HPDE6-E6E7 (cell line): ENCODE measurements around the gene KIRREL3.

Source experiments
- DNase-seq: peaks from one replicate; pipeline ENCODE4 v3.0.0; 2011; ENCODE audit warnings: missing footprints; ENCODE audit errors: extremely low spot score

KIRREL3 gene

DNA sequence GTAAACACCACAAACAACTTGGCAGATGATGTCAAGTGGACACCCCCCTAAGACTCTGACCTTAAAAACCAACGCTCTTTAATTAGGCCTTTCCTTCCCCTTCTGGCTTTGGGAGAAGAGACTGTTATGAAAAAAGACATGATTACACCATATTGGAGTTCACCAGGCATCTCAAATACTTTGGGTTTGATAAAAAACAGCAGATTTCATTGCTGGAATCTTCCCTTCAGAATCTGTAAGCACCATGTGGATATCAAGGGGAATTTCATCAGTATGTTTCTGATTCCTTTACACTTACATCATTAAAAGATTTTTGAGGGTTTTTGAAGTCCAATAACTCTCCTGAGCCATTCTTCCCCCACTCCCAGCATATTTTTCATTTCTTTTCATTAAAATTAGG is 85.6 kb downstream of the KIRREL3 start:
- no peak for DNase-seq

DNA sequence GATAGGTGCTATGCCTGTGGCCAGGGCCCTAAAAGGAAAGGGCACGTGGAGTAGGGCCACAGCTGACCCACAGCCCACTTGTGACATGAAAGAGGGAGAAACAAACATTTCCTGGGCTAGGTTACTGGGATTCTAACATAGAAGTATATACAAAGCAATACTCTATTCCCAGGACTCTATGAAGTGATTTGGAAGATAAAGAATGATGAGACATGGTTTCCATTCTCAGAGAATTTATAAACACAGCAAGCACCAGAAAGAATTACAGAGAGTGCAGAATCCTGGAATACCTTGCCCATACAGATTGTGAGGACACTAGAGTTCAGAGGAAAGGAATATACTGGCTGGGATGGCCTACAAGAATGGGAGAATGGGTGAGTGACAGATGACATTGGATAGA is 86.4 kb downstream of the KIRREL3 start:
- DNase-seq = no peak

DNA sequence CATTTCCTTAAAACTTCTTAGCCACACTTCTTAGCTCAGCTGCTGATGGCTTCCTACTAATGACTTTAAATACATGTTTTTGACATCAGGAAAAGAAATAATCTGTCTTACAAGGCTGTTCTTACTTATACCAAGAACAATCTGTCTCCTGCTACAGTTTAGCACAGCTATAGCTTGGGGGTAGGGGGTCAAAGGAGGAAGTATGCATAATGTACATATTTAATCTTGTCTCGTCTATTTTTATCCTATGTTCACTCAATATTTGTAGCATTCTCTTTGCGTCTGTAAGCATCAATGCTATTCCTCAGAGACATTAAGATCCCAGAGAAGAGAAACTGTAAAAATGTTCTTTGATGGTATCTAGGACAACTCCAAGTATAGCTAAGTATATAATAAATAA is 96.0 kb downstream of the KIRREL3 start:
- no peak for DNase-seq

DNA sequence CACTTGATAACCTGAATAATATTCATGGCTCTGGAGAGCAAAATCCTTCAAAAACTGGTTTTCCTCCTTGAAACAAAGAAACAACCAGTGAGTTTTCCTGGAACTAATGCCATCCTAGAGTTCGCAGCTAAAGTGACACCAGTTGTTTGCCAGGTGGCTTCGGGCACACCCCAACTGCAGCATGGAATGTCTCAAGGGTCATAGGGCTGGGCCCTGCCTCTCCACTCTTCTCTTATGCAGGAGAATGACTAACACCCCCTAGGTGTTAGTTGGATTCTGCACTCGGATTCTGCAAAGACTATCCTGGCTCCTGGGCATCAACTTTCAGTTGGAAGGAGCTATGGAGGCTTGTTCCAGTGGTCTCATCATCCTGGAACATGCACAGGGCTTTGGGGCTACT is 98.8 kb downstream of the KIRREL3 start:
- DNase-seq = no peak

DNA sequence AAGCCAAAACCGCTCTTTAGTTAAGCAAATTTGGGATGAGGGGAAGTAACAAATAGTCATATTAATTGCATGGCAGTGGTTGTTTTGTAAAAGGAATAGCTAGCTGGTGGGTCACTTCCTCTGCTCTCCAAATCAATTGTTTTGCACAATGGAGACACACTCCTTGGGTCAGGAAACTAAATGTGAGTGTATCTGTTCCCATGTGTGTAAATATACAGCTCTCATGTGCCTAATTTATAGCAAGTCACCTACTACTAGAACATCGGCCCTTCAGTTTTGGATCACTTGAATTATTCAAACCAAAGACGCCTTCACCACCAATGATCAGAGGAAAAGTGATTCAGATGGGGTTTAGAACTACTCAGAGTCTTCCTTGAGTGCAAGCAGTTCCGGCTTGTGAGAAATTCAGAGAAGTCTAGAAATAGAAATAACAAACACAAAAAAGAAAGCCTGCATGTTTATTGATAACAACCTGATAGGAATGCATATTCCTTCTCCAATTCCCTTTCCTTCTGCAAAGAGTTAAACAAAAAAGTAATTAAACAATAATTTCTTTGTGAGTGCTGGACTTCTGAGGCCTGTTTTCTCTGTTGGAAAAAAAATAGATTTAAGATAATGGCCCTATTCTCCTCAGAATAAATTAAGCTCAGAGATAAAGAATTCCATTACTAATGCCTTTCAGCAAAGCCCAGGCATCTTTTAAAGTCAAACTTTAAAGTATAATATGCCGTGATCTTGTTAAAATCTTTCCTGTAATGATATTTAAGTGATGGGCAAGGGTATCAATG is 100.4 kb downstream of the KIRREL3 start:
- no peak for DNase-seq

DNA sequence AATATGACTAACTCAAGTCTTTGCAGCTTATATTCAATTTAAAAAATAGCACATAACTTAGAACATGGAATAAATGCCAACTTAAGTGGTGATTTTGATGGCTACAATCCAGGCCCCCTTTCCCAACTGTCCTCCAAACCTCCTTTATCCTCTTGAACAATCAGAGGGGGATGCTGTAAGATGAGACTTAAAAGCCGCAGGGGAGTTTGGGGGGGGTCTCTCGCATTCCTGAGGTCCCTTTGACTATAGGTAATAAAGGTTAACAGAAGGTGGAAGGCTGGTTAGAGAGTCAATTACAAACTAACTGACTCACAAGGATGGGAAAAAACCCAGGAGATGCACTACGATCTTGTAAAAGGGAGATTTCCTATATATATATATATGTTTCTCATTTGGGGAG is 101.8 kb downstream of the KIRREL3 start:
- DNase-seq = no peak

DNA sequence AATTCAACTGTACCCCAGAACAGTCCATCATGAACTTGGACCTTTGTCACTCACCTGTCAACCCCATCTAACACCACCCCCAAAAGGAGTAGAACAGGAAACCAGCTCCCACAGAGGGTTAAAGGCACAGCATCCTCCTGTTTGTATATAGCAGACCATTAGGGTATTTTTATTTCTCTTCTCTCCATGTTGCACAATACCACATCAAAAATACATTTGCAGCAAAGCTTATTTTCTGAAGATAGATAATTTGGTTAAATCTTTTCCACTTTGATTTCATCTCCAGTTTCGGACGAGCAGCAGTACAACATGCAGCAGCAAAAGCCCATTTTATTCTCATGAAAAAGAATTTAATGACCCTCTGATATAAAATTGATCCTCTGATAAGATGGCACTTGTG is 103.1 kb downstream of the KIRREL3 start:
- no peak for DNase-seq

DNA sequence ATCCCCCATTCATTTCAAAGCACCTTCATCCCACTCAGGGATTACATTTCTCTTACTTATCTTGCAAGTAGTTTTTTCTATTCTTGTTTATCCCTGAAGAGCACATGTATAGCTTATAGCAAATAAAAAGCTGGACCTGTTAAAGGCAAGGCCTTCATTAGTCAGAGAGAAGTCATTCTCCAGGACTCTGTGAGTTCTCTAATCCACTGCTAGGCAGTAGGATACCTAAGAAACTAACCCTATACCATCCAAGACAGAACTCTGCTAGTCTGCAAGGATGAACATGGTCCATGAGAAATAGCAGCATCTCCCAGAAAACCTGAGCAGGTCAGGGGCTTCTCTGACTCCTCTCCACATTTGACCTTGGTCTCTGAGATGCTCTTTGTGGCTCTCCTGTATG is 104.5 kb downstream of the KIRREL3 start:
- no peak for DNase-seq

DNA sequence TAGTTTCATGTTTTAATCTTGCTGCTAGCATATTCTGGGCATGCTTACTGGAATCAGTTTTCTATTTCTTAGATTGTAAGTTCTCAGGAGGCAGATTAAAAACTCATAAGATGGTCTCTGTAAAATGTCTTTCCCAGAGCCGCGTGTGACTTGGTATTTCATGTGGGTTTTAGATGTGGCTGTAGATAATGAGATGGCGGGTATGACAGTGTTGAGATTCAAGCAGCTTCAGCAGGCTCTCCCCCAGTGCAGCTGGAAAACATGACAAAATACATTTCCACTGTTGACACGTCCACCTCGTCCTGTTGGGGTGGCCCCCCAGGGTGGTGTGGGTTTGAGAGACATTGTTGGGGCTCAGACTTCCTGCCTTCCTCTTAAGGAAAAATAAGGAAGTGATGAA is 106.8 kb downstream of the KIRREL3 start:
- DNase-seq = no peak

DNA sequence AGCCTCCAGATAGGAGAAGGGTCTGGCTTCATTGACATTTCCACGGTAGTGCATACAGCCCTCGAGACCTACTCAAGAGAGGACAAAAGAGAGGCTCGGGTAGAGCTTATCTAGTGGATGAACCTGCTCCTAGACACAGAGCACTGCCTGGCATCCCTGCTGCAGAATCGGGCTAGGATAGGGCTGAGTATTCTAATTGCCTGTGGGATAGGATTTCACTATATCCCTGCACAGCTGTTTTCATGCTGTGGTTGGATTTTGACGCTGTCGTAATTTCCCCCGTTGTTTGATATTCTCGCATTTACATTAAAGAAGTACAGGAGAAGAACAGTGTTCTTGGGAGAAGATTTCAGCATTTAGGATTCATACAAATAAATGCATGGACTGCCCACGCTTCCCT is 107.8 kb downstream of the KIRREL3 start:
- no peak for DNase-seq

DNA sequence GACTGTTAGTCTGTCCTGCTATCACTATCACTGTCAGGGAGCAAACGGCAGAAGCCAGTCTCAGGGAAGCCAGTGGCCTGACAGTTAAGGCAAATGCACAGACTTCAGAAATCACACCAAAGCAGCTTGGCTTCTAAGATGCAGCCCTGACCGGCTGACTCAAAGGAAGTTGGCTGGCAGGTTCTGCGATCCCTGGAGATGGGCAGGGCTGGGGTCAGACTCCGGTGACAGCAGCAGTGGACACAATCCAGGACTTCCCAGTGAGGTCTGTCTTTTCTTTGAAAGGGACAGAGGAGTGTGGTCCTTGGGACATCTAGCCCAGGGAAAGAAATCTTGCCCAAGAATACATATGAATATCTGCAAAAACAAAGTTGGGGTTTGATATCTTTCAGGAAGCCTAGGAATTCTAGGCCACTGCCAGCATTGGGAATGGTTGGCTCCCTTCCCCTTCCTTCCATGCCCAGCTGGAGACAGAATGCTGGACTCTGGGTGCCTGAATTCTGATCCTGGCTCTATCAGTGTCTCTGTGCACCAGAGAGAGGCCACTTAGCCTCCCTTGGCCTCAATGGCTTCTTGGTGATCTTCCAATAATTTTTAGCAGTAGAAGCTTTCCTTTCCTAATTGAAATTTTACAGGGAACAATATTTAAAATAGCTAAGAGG is 108.9 kb downstream of the KIRREL3 start:
- no peak for DNase-seq

DNA sequence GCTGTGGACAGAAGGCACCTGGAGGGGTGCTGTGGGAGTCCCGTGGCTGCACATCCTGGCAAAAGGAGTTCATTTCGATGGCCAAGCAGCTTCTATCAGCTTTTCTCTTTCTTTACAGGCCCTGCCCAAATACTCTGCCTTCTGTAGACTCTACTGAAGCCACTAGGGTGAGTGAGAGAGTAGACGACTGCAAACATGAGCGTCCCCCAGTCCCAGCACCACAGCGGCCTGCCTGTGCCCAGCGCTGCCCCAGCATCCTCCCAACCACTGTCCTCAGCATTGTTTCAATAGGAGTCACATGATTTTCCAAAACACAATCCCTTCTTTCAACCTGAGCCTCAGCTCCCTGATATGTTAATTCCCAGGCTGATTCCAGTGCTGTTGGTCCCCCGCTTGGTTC is 110.0 kb downstream of the KIRREL3 start:
- no peak for DNase-seq

DNA sequence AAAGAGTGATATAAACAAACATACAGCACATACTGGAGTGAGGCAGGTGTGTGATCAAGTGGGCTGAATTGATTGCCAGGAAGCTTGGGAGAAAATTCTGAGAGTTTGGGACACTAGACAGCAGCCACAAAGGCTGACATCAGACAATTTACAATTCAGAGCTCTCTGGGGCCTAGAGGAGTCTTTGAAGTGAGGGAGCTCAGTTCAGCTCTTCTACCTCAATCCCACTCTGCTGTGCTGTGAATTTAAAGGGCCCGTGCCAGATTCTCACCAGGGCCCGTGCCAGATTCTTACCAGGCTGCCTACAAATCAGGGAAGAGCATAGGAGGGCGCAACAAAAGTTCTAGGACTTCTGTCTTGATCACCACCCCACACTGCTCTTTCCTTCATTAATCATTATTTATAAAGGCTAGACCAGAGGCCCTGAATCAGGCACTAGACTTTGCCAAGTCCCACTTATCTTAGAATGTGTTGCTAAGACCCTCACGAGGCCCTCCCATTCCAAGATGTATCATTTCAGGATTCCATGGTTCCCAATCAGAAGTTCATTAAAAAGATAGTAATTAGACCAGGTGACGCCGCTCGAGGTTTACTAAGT is 112.4 kb downstream of the KIRREL3 start:
- DNase-seq = no peak

DNA sequence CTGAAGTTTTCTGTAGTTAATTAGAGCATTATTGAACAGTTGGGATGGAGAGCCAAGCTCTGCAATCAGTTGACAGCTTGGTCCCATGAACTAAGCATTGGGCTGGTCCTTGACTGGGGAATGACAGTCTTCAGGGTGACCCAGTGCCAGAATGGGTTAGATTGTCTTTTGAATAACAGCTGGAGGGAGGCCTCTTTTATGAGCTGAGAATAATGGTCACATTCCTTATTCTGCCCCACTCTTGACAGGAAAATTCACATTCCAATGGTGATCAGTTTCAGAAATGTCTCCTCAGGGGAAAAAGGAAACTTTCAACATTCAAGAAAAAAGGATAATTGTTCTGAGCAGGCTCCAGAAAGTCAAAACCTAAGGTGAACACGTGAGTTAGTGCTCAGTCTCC is 113.9 kb downstream of the KIRREL3 start:
- no peak for DNase-seq

DNA sequence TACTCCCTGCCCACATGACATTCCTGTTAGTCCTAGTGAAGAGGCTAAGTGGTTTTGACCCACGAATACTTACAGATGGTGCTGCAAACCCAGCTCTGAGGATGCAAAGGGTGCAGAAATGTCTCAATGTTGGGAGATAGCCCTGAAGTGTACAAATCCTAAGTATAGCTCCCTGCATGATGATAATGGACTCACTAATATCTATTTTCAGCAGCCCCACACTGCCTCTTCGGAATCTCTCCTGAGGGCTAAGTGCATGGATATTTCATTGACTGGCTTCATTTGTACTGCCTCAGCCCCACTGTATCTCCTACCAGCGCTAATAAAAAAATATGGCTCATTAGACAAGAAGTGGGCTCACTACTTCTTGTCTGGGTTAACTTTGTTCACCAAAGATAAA is 114.5 kb downstream of the KIRREL3 start:
- DNase-seq = no peak

DNA sequence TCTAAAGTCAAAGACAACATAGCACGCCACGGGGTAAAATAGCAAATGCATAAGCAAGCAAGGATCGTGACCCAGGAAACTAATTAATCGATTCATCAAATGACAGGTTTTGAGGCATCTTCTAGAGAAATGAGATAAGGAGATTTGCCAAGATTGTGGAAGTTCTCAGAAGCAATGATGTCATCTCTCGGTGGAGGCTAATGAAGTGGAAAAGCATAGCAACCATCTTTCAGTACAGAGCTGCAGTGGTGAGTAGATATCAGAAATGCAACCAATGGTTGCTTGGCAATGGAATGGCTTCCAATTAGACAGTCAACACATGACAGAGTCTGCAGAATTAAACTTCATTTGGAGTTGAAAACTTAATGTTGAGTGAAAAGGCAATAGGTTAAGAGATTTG is 116.0 kb downstream of the KIRREL3 start:
- DNase-seq = no peak

DNA sequence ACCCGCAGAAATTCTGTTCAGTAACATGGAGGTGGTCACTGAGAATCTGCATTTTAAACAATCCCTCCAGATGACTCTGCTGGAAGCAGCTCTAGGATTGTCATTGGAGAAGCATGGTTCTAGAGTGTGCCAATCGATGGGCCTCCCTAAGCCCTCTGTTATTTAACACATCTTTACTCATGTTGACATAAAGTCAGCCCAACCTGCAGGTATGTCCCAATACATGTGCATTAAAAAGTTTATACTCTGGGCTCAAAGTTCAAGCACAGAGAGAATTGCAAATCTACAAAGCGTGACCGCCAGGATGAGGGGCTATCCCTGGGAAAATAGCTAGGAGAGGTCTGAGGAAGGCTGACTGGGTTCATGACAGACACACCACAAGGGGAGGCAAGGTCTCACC is 116.4 kb downstream of the KIRREL3 start:
- no peak for DNase-seq

DNA sequence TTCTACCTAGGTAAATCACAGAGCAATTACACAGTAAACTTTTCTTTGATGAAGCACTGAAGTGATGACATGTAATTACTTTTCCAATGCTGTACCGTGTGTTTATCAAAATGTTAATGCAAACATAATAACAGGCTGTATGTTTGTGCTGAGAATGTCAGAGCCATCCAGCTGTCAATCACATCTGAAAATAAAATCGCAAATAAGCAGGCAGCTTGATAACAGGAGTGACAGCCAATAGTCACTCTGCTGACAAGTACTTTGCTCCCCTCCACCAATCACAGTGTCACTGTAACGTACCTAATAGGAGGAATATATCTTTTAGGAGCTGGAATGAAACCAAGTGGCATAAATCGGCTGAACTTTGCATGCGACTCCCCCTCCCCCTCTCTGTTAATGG is 119.7 kb downstream of the KIRREL3 start:
- no peak for DNase-seq

DNA sequence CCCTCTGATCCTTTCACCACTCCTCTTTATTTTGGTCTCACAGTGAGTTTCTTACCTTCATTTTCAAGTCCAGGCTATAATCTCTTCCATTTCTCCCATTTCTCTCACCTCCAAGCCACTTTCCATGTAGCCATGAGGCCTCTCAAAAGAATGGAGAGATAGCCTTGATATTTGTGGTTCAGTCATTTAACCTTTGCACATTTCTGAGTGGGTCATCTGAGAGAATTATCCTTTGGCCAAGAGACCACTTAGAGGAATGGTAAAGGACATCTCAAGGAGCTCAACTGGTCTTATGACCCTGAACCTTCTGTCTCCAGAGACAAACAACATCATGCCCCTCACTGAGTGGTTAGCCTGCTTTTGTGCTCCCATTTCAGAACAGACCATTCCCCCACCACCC is 121.1 kb downstream of the KIRREL3 start:
- DNase-seq = no peak

DNA sequence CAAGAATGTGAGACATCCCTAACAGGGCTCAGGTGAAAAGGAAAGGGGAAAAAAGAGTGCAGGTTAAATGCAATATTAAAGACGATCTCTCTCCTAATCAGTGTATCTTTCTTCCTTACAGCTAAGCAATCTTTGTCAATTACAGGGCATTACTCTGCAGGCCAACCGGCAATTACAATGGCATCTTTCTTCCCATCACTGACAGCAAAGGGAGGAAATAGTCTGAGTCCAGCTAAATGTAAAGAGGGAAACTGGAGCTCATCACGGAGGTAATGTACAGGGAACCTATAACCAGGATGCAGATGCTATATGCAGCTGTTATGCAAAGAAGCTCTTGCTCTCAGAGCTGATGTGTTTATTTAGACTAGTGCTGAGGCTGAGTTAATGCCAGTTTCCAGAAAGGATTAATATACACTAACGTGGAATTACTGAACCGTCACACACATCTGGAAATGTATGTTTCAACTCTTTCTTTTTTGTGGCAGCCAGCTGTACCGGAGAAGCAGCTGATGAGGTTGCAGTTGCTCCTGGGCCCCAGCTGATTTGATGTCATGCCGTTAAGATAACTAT is 121.6 kb downstream of the KIRREL3 start:
- no peak for DNase-seq

DNA sequence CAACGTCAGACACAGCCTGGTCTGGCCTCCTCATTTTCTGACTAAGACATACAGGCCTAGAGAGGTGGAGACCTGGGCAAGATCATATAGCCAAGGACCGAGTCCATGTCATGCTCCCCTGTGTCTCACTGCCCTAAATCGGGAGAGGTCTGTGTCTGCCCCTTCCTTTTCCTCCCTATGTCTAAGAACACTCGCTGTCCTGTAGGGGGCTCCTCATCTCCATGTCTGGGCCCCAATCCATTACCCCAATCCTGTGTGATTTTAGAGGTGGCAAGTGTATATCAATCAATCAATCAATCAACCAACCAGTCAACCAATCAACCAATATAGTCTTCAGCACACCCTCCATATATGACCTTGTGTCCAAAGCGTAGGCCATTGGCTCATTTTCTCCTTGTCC is 125.7 kb downstream of the KIRREL3 start:
- no peak for DNase-seq

DNA sequence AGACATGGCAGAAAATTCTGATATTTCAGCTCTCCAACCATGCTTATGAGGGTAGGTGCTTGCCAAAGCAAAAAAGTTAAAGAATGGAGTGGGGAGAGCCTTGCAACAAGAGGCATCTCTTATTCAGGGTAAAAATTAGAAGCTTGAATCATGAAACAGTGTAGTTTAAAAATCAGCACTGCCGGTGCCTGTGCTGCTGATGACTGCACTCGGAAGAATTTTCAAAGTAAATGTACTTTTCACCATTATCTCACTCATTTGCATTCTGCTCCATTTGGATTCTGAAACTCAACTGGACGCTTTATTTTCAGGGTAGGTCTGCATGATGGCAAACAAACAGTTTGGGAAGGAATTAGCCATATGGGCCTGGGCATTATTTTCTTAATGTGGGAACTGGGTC is 126.3 kb downstream of the KIRREL3 start:
- DNase-seq = no peak

DNA sequence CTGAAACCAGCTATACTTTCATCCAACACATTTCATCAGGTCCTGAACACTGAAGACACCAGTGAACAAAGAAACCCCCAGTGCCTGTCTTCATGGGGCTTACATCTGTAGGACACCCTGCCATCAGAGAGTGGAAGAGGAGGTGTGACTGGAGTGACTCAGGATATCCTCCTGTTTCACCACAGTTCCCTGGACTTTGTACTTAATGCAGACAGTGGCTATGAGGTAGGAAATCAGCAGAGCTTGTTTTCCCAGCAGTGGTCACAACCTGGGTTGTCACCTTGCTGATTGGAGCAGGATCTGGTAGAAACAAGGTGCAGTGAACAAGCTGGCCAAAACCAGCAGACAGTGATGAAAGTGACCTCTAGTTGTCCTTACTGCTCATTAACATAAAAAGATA is 128.8 kb downstream of the KIRREL3 start:
- no peak for DNase-seq
